NB4 (cell line): ENCODE data around the gene LIN28A.

Experiments
- CTCF ChIP-seq: IDR thresholded peaks from one replicate; pipeline ENCODE4 v1.5.1; 2012; ENCODE audit warnings: low read depth, low read length
- MAX ChIP-seq: IDR thresholded peaks from 2 replicates; pipeline ENCODE4 v1.6.1; 2011; ENCODE audit warnings: low read depth, low read length
- MYC ChIP-seq: IDR thresholded peaks from 2 replicates; pipeline ENCODE4 v1.6.1; 2011; ENCODE audit warnings: low read depth, low read length
- POLR2A ChIP-seq: IDR thresholded peaks from 2 replicates; pipeline ENCODE4 v1.6.1; 2011; ENCODE audit warnings: mild to moderate bottlenecking; ENCODE audit not compliant: insufficient read length; ENCODE audit errors: extremely low read depth

- TF ChIP-seq POLR2A, result no peak
- TF ChIP-seq CTCF, result no peak
- TF ChIP-seq MYC, result no peak
- TF ChIP-seq MAX, result no peak
These were observed 8.3 kb downstream of the LIN28A start for GRCh38 chr1:26418865-26419349.
